TTC549 (cell line): ENCODE measurements around the gene CDKN2A.
"Not testable (repeated sequence)": the region's sequence is repeated elsewhere in the genome, so short reads cannot be mapped to it uniquely, and the experiment has no call there.

Experiments used
- FAIRE-seq: peaks from 2 replicates; lab custom pipeline; 2012; peaks lifted over from hg19 to GRCh38; lab: Jason Lieb, UNC

The CDKN2A gene

GRCh38 chr9:21982391-21982790, 11.8 kb downstream of the CDKN2A start:
- no peak for FAIRE-seq

GRCh38 chr9:21976334-21976875, 17.8 kb downstream of the CDKN2A start:
- no peak for FAIRE-seq

- no peak for FAIRE-seq
Measured at GRCh38 chr9:21974722-21975409, 19.3 kb downstream of the CDKN2A start.

DNA sequence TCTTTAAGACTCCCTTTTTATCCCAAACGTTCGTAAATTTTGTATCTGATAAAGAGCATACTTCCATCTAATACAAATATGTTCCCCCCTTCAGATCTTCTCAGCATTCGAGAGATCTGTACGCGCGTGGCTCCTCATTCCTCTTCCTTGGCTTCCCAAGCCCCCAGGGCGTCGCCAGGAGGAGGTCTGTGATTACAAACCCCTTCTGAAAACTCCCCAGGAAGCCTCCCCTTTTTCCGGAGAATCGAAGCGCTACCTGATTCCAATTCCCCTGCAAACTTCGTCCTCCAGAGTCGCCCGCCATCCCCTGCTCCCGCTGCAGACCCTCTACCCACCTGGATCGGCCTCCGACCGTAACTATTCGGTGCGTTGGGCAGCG, 19.9 kb downstream of the CDKN2A start:
- no peak for FAIRE-seq

DNA sequence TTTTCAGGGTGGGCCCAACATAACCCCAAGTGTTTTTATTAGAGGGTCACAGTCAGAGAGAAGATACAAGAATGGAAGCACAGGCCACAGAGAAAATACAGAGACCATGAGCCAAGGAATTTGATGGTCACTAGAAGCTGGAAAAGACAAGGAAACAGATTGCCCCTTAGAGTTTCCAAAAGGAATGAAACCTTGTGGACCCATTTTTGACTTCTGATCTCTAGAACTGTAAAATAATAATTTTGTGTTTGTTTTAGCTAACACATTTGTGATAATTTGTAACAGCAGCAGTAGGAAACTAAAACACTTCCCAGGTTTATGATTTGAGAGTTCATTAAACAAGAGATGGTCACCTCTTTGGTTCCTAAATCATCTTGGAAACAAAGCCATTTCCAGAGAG, 21.8 kb downstream of the CDKN2A start:
- no peak for FAIRE-seq

GRCh38 chr9:21970800-21971640, 23.2 kb downstream of the CDKN2A start:
- no peak for FAIRE-seq

DNA sequence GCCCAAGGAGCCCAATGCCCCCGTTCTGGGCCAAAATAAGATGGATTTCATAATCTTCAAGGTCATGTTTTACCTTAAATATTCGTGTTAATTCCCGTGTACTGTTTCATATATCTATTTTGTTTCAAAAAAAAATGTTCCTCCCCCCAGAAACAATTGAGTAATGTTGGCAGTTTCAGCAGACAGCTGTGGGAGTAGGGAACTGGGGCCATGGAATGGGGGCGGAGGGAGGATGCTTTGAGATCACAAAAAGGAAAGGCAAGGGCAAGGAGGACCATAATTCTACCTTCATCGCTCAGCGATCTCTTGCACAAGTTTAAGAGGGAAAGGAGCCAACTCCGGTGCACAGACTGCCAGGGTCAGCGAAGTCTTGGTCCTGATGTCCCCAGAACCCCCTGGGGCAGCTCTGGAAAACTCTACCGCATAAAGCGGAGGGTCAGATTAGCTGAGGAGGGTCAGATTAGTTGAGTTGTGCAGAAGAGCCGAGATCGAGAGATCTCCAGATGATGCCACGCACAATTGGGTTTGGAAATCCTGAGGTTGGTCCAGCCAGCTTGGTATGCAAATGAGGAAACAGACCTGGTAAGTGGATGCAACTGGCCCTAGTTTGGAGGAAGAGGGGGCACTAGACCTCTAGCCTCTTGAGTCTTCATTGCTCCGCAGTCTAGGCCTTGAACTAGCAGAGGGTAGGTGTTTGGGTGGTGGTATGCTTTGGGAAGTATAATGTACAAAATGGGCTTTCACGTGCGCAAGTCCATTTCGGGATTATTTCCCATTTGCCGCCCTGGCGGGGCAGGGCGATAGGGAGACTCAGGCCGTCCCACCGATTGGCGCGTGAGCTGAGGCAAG, 24.0 kb downstream of the CDKN2A start:
- FAIRE-seq = no peak

DNA sequence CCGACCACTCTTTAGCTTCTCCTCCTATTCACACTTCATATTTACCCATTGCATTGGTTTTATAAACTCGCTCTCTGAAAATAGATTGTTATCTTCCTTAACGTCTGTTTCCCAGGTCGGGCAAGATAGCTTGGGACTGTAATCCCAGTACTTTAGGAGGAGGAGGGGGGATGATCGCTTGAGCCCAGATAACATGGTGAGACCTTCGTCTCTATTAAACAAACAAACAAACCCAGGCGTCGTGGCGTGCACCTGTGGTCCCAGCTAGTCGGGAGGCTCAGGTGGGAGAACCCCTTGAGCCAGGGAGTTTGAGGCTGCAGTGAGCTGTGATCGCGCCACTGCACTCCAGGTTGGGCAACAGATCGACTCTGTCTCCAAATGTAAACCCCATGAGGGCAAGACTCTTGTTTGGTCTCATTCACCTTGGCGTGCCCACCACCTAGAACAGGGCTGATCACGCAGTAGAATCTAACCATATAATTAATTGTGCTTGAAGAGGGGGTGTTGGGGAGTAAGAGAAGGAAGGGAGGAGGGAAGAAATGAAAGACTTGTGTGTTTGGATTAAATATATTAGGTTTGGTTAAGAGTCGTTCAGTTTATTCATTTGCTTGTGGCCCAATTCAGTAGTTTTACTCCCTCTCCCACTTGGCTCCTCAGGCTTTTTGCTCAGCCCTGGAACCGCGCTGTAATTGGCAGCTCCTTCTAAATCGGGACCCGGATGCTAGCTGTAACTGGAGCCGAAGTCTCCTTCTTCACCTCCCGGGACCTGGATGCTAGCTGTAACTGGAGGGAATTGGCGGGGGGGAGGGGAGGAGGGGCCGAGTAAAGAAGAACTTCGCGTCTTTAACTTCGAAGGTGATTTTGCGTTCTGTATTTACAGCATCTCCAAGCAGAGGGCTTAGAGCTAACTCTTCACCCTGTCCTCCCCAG, 24.9 kb downstream of the CDKN2A start:
- FAIRE-seq = no peak

DNA sequence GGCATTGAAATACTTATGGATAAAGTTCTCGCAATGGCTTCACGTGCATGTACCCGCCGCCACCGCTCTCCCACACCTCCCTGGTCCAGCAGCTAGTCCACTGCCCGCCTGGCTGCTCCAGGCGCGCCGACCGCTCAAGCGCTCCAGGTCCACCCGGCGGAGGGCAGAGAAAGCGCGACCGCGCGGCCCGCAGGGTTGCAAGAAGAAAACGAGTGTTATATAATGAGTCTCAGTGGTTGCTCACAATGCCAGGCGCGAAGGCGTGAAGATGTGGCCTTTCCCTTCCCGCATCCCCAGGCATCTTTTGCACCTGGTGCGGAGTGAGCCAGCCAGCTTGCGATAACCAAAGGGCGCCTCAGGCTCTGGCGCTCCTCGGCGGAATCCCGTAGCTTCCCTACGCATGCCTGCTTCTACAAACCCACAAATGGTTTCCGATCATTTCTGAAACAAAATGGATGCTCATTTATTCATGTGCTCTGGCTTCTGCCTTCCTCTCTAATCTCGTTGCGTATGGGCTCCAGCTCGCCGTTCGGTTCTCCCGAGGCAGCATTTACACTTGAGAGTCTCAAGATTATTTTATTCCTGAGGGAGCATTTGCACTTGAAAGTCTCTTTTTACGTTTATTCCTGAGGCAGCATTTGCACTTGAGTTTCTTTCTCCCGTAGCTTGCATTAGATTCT, 25.7 kb downstream of the CDKN2A start:
- no peak for FAIRE-seq

GRCh38 chr9:21967702-21968101, 26.5 kb downstream of the CDKN2A start:
- FAIRE-seq = no peak

GRCh38 chr9:21967169-21967568, 27.0 kb downstream of the CDKN2A start:
- no peak for FAIRE-seq

GRCh38 chr9:21966140-21966851, 27.9 kb downstream of the CDKN2A start:
- no peak for FAIRE-seq

GRCh38 chr9:21965401-21965951, 28.7 kb downstream of the CDKN2A start:
- FAIRE-seq = no peak

- no peak for FAIRE-seq
Measured at GRCh38 chr9:21964925-21965385, 29.2 kb downstream of the CDKN2A start.

GRCh38 chr9:21961569-21961968, 32.6 kb downstream of the CDKN2A start:
- no peak for FAIRE-seq

GRCh38 chr9:21959268-21959667, 34.9 kb downstream of the CDKN2A start:
- FAIRE-seq = not testable (repeated sequence)

DNA sequence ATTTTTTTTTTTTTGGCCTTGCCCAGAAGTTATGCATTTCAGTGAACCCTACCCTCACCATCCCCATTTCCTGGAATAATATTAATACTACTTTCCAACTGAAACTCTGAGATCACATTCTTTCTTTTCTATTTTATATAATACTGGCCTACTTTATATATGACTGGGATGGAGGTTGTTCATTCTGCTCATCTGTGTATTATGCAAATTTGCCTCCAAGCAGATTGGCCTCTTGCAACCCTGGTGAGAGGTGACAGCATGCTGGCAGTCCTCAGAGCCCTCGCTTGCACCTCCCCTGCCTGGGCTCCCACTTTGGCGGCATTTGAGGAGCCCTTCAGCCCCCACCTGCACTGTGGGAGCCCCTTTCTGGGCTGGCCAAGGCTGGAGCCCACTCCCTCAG, 35.4 kb downstream of the CDKN2A start:
- no peak for FAIRE-seq

DNA sequence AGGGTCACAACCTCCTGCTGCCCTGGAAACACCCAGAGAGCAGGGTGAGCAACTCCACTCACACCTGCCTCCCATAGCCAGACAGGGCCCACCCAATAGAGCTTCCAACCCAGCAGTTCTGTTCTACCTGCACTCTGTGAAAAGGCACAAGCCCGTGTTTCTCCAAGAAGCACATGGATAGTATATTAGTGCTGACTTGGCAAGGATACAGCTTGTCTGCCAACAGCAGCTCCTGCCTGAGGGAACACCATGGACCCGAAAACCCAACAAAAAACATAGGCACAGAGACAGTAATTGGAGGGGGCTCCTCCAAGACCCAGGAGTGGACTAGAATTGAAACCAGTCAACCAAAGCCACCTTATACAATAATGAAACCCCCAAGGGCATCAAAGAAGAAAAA, 48.6 kb downstream of the CDKN2A start:
- FAIRE-seq = no peak

- FAIRE-seq = no peak
Measured at GRCh38 chr9:21943464-21943863, 50.7 kb downstream of the CDKN2A start.
